ENCODE results near the gene HDAC4.

The HDAC4 gene

GRCh38 chr2:239136762-239137161 lies 264.1 kb downstream of the HDAC4 start:
- H3K4me3 ChIP-seq (ENCODE audit: low read depth, low read length, poor library complexity, severe bottlenecking) = no peak overlapping the region
- no peak overlapping the region for H3K9ac ChIP-seq (ENCODE audit: low read length)
- H3K9me2 ChIP-seq (ENCODE audit: low read depth, low read length) = no peaks in the 10 kb centered on the region
- H2AFZ ChIP-seq (ENCODE audit: low read length) = no peak overlapping the region
- TF ChIP-seq CTCF (IDR thresholded peaks at IDR 0.05; ENCODE audit: low read length) = no peak
- TF ChIP-seq EZH2 (IDR thresholded peaks at IDR 0.05; ENCODE audit: borderline replicate concordance, low read length) = no peak
- H3F3A ChIP-seq (ENCODE audit: insufficient read depth, low read length) = no peaks in the 10 kb centered on the region
- H3K4me1 ChIP-seq (ENCODE audit: insufficient read depth, low read length, severe bottlenecking) = no peaks in the 10 kb centered on the region
- no peaks in the 10 kb centered on the region for H3K36me3 ChIP-seq (ENCODE audit: insufficient read depth, low read length)
- no peaks in the 10 kb centered on the region for H3K9me3 ChIP-seq (ENCODE audit: low read length)
- no peaks in the 10 kb centered on the region for H3K79me2 ChIP-seq (ENCODE audit: insufficient read depth, low read length)
- no peak overlapping the region for H3K27ac ChIP-seq (ENCODE audit: low read depth, low read length, poor library complexity, severe bottlenecking)
- H3K4me2 ChIP-seq (ENCODE audit: low read length) = no peak overlapping the region
- H3K27me3 ChIP-seq (ENCODE audit: insufficient read depth, low read length) = no peaks in the 10 kb centered on the region
- no peaks in the 10 kb centered on the region for H4K20me1 ChIP-seq (ENCODE audit: insufficient read depth, low read length)

- no peak overlapping the region for H2AFZ ChIP-seq (ENCODE audit: low read length)
- no peaks in the 10 kb centered on the region for H3K9me3 ChIP-seq (ENCODE audit: low read length)
- no peaks in the 10 kb centered on the region for H3K27me3 ChIP-seq (ENCODE audit: insufficient read depth, low read length)
- H3K4me2 ChIP-seq (ENCODE audit: low read length) = no peak overlapping the region
- no peaks in the 10 kb centered on the region for H3K36me3 ChIP-seq (ENCODE audit: insufficient read depth, low read length)
- TF ChIP-seq CTCF (IDR thresholded peaks at IDR 0.05; ENCODE audit: low read length) (no peak), EZH2 (IDR thresholded peaks at IDR 0.05; ENCODE audit: borderline replicate concordance, low read length) (no peak)
- H3K79me2 ChIP-seq (ENCODE audit: insufficient read depth, low read length) = no peaks in the 10 kb centered on the region
- H3K9me2 ChIP-seq (ENCODE audit: low read depth, low read length) = no peaks in the 10 kb centered on the region
- no peaks in the 10 kb centered on the region for H4K20me1 ChIP-seq (ENCODE audit: insufficient read depth, low read length)
- no peak overlapping the region for H3K4me3 ChIP-seq (ENCODE audit: low read depth, low read length, poor library complexity, severe bottlenecking)
- no peaks in the 10 kb centered on the region for H3K4me1 ChIP-seq (ENCODE audit: insufficient read depth, low read length, severe bottlenecking)
- no peak overlapping the region for H3K27ac ChIP-seq (ENCODE audit: low read depth, low read length, poor library complexity, severe bottlenecking)
- no peaks in the 10 kb centered on the region for H3F3A ChIP-seq (ENCODE audit: insufficient read depth, low read length)
- H3K9ac ChIP-seq (ENCODE audit: low read length) = no peak overlapping the region
These were observed 264.6 kb downstream of the HDAC4 start for GRCh38 chr2:239136203-239136602.

- Histone ChIP-seq H3K36me3 (ENCODE audit: insufficient read depth, low read length) (no peaks in the 10 kb centered on the region), H3K4me1 (ENCODE audit: insufficient read depth, low read length, severe bottlenecking) (no peaks in the 10 kb centered on the region), H3K79me2 (ENCODE audit: insufficient read depth, low read length) (no peaks in the 10 kb centered on the region), H3K9me2 (ENCODE audit: low read depth, low read length) (no peaks in the 10 kb centered on the region), H4K20me1 (ENCODE audit: insufficient read depth, low read length) (no peaks in the 10 kb centered on the region), H3K4me2 (ENCODE audit: low read length) (no peak overlapping the region), H3K27me3 (ENCODE audit: insufficient read depth, low read length) (no peaks in the 10 kb centered on the region), H2AFZ (ENCODE audit: low read length) (no peak overlapping the region), H3K27ac (ENCODE audit: low read depth, low read length, poor library complexity, severe bottlenecking) (no peak overlapping the region), H3K9me3 (ENCODE audit: low read length) (no peaks in the 10 kb centered on the region), H3K9ac (ENCODE audit: low read length) (no peak overlapping the region), H3K4me3 (ENCODE audit: low read depth, low read length, poor library complexity, severe bottlenecking) (no peak overlapping the region), H3F3A (ENCODE audit: insufficient read depth, low read length) (no peaks in the 10 kb centered on the region)
- TF ChIP-seq CTCF (IDR thresholded peaks at IDR 0.05; ENCODE audit: low read length) = no peak
- no peak for TF ChIP-seq EZH2 (IDR thresholded peaks at IDR 0.05; ENCODE audit: borderline replicate concordance, low read length)
These were observed 265.3 kb downstream of the HDAC4 start for GRCh38 chr2:239135531-239135930.
